PC-3 (cell line): ENCODE results near the gene PRDM2. TPM values are rescaled to one million over a fixed set of nuclear protein-coding genes. Genes with fewer than 3 reads are reported as not detected.

ENCODE experiments used
- ATAC-seq: fragments of 200-7000 bp; cut with Tn5 transposase; 2 replicates; pipeline ENCODE4 v1.9.1; 2020; ENCODE audit warnings: mild to moderate bottlenecking, moderate library complexity
- BruUV-seq: library from RNA; stranded (reverse); fragments of 400-500 nt; replicated peaks from 2 replicates; lab custom pipeline; 2021; lab: Mats Ljungman, UMichigan
- CTCF ChIA-PET: fragments of 300-600 bp; sonication (Branson Sonifier 250); formaldehyde crosslinking; loops from one replicate; lab custom pipeline; 2022; ENCODE audit warnings: antibody characterized with exemption; lab: Charles Lee
- POLR2A ChIA-PET: fragments of 300-600 bp; sonication (Branson Sonifier 250); formaldehyde crosslinking; loops from one replicate; lab custom pipeline; 2022; ENCODE audit warnings: antibody characterized with exemption; ENCODE audit not compliant: unreplicated experiment; lab: Charles Lee
- DNase-seq: peaks from one replicate; pipeline ENCODE4 v3.0.0-alpha.2; 2015
- H2AFZ ChIP-seq: fragments of 300-600 bp; sonication (generic); 2 replicates; pipeline ENCODE4 v1.6.0; 2016; ENCODE audit warnings: antibody characterized with exemption, low read length
- H3F3A ChIP-seq: fragments of 300-600 bp; sonication (generic); one replicate; pipeline ENCODE4 v1.6.0; 2017; ENCODE audit warnings: antibody characterized with exemption, low read length, control low read depth, mild to moderate bottlenecking; ENCODE audit not compliant: unreplicated experiment
- H3K27ac ChIP-seq: fragments of 300-600 bp; sonication (generic); 2 replicates; pipeline ENCODE4 v1.5.1; 2016; ENCODE audit warnings: mild to moderate bottlenecking, low read length
- H3K27me3 ChIP-seq: fragments of 300-600 bp; sonication (generic); 2 replicates; pipeline ENCODE4 v1.6.1; 2016; ENCODE audit warnings: low read length, mixed read lengths
- H3K36me3 ChIP-seq: fragments of 300-600 bp; sonication (generic); 2 replicates; pipeline ENCODE4 v1.6.1; 2016; ENCODE audit warnings: low read depth, mixed run types, low read length, mixed read lengths
- H3K4me1 ChIP-seq: fragments of 300-600 bp; sonication (generic); 2 replicates; pipeline ENCODE4 v1.5.1; 2016; ENCODE audit warnings: low read length; ENCODE audit not compliant: insufficient read depth
- H3K4me2 ChIP-seq: fragments of 300-600 bp; sonication (generic); 2 replicates; pipeline ENCODE4 v1.6.0; 2016; ENCODE audit warnings: low read length
- H3K4me3 ChIP-seq: fragments of 300-600 bp; sonication (generic); 2 replicates; pipeline ENCODE4 v1.5.1; 2016; ENCODE audit warnings: mild to moderate bottlenecking, low read length, mixed read lengths
- H3K79me2 ChIP-seq: fragments of 300-600 bp; sonication (generic); 2 replicates; pipeline ENCODE4 v1.6.1; 2017; ENCODE audit warnings: low read length, mixed read lengths
- H3K9ac ChIP-seq: fragments of 300-600 bp; sonication (generic); 2 replicates; pipeline ENCODE4 v1.6.0; 2016; ENCODE audit warnings: mild to moderate bottlenecking, low read length
- H3K9me2 ChIP-seq: fragments of 300-600 bp; sonication (generic); replicated peaks from 2 replicates; pipeline ENCODE4 v1.6.1; 2016; ENCODE audit warnings: mixed run types, low read length, mixed read lengths
- H3K9me3 ChIP-seq: fragments of 300-600 bp; sonication (generic); 2 replicates; pipeline ENCODE4 v1.6.1; 2016; ENCODE audit warnings: low read length, mixed read lengths
- H4K20me1 ChIP-seq: fragments of 300-600 bp; sonication (generic); 2 replicates; pipeline ENCODE4 v1.6.1; 2016; ENCODE audit warnings: low read length, mixed read lengths
- CTCF ChIP-seq: fragments of 300-600 bp; sonication (generic); conservative IDR thresholded peaks from 2 replicates; pipeline ENCODE4 v1.5.1; 2017; ENCODE audit warnings: antibody characterized with exemption, low read depth, mild to moderate bottlenecking, low read length
- EZH2 ChIP-seq: fragments of 300-600 bp; sonication (generic); IDR thresholded peaks from one replicate; pipeline ENCODE4 v1.6.1; 2017; ENCODE audit warnings: antibody characterized with exemption, mild to moderate bottlenecking, low read length; ENCODE audit not compliant: unreplicated experiment
- EZH2phosphoT487 ChIP-seq: fragments of 300-600 bp; sonication (generic); IDR thresholded peaks from 2 replicates; pipeline ENCODE4 v1.6.1; 2018; ENCODE audit warnings: mild to moderate bottlenecking, antibody characterized with exemption, low read length, borderline replicate concordance
- intact Hi-C: fragments of 100-400 bp; cut with micrococcal nuclease; formaldehyde crosslinking; loops from 2 replicates; pipeline ENCODE4 v1.9.0; 2023
- total RNA-seq: library from RNA; depleted of rRNA; stranded (reverse); fragments of >200 nt; gene quantifications from 2 replicates; pipeline ENCODE4 v1.2.3, GENCODE V29; 2014

The PRDM2 gene
- total RNA-seq, 1 experiment from 2014 or later, result 9.4 TPM

DNA sequence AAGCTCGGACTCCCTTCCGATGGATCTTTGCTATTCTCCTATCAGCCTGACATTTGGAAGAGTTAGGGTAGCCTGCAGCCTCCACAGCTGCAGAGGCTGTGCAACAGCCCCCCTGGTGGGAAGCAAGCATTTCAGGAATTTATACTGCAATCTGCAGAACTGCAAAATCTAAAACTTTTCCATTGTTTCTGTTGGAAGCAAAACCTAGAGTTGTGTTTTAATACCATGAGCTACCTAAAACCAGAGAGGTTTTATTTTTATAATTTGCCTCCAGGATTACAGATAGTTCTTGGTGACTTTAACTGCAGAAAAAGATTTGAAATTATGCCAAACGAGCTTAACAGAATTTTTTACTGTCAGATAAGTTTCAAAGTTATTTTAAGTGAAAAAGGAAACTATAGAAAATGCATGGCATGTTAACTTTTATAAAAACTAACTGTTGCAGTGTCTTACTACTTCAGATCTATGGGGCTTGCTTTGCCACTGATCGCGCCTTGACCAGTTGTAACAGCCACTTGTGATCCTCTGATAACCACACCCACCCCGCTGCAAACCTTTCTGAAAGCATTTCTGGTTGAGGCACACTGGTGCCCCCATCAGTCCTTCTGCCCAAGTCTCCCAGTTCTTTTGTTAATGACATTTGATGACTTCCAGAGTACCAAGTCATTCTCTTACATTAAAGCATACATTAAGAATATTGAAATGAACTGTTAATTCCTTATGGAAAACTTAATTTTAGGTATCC is 64.8 kb downstream of the PRDM2 start:
- ChIA-PET CTCF (no interaction called here), POLR2A (interaction anchor here (0.6 kb wide), 1 partner anchor 109 kb away, joined by 4 read pairs; no protein-coding TSS in a partner anchor)
- Histone ChIP-seq H3K79me2 (peaks cover 95% of the 10 kb centered on the region), H3K9ac (no peak overlapping the region), H4K20me1 (peaks cover 77% of the 10 kb centered on the region), H3K27ac (no peak overlapping the region), H3K4me1 (peaks cover 38% of the 10 kb centered on the region), H3K4me2 (no peak overlapping the region), H3K36me3 (peaks cover 13% of the 10 kb centered on the region; the same call in 1 of the 2 replicates), H2AFZ (no peak overlapping the region), H3K9me3 (no peaks in the 10 kb centered on the region), H3F3A (no peaks in the 10 kb centered on the region), H3K4me3 (no peak overlapping the region), H3K27me3 (no peaks in the 10 kb centered on the region), H3K9me2 (no peaks in the 10 kb centered on the region)
- ATAC-seq (no peak), DNase-seq (no peak)
- no peak for TF ChIP-seq EZH2
- TF ChIP-seq CTCF, result no peak
- TF ChIP-seq EZH2phosphoT487, result no peak
- BruUV-seq, result no TSS peak
- intact Hi-C loops, result no loop called here

DNA sequence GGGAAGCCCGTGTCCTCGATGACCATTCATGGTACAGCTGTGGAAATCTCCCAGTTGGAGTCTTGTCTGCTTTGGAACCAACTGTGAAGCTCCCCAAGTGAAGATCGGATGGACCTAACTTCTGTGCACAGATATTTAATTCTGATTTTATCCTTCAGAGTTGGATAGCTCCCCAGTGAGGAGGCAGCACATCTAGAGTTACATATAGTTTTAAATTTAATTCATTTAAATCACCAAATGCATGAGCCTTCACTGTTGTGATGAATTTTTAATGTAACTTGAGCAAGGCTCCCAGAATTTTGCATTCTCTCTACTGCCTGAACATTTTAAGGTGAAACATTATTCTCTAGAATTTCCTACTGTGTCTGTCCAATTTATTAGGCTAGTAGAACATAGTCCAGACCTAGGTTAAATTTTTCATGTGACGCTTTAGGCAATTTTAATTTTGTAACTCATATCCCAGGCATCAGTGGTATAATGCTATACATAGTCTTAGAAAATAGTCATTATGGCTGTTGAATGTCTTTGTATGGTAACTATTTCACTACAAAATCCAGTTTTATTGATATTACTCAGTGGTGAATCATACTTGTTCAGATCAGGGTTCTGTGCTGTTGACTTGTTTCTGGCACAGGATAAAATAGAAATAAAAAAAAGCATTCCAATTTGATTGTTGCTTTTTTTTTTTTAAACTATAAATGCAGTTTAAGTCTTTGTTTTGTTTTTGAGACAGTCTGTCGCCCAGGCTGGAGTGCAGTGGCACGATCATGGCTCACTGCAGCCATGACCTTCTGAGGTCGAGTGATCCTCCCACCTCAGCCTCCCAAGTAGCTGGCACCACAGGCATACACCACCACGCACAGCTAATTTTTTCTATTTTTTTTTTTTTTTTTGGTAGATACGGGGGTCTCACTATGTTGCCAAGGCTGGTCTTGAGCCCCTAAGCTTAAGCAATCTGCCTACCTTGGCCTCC is 66.9 kb downstream of the PRDM2 start:
- peak overlapping the region; percentile 42 for H3K27ac ChIP-seq
- H4K20me1 ChIP-seq, result peaks cover 63% of the 10 kb centered on the region
- peak overlapping the region; percentile 40 for H3K4me2 ChIP-seq
- no peak for TF ChIP-seq CTCF
- TF ChIP-seq EZH2phosphoT487, result no peak
- no peak for TF ChIP-seq EZH2
- BruUV-seq, result no TSS peak
- no peaks in the 10 kb centered on the region for H3K9me3 ChIP-seq
- H3K79me2 ChIP-seq, result peaks cover 94% of the 10 kb centered on the region
- H3K36me3 ChIP-seq, result 0 out of 2 replicates have a peak, but pooled peaks cover 8% of the 10 kb centered on the region
- H3K9ac ChIP-seq, result no peak overlapping the region
- H2AFZ ChIP-seq, result no peak overlapping the region
- H3F3A ChIP-seq, result no peaks in the 10 kb centered on the region
- ChIA-PET POLR2A (interaction anchor here (0.6 kb wide), 3 partner anchors 10 to 18 kb away, joined by 3 to 5 read pairs (median 4); no protein-coding TSS in a partner anchor), CTCF (no interaction called here)
- H3K27me3 ChIP-seq, result no peaks in the 10 kb centered on the region
- no peaks in the 10 kb centered on the region for H3K9me2 ChIP-seq
- no peak overlapping the region for H3K4me3 ChIP-seq
- DNase-seq, result peak; percentile 93
- intact Hi-C loops, result no loop called here
- peaks cover 19% of the 10 kb centered on the region for H3K4me1 ChIP-seq
- peak; percentile 95 for ATAC-seq
